Activated T-helper 2 cell treated with anti-CD3 and anti-CD28 coated beads, Interferon-gamma antibody, Interleukin-2, Interleukin-4, amounts not matched to agents 10 μg/mL and 5 μg/mL and 100 μg/mL, durations not matched to agents 14 hours and 24 hours and 36 hours (primary cell): Measurements from ENCODE around the gene MFSD2B. TPM values are rescaled to one million over a fixed set of nuclear protein-coding genes. Genes with fewer than 3 reads are reported as not detected.

Source experiments
- DNase-seq: peaks from one replicate; pipeline ENCODE4 v3.0.0; 2021; ENCODE audit warnings: low spot score
- H3K27ac Mint-ChIP-seq: one replicate; pipeline ENCODE4 v1.8.0; 2021; ENCODE audit warnings: mixed read lengths
- H3K27me3 Mint-ChIP-seq: one replicate; pipeline ENCODE4 v1.8.0; 2021; ENCODE audit warnings: low read depth, mixed read lengths
- H3K36me3 Mint-ChIP-seq: one replicate; pipeline ENCODE4 v1.8.0; 2021; ENCODE audit warnings: low read depth, mixed read lengths
- H3K4me1 Mint-ChIP-seq: one replicate; pipeline ENCODE4 v1.8.0; 2021; ENCODE audit warnings: low read depth, mixed read lengths
- H3K4me3 Mint-ChIP-seq: one replicate; pipeline ENCODE4 v1.8.0; 2021; ENCODE audit warnings: low read depth, mild to moderate bottlenecking, moderate library complexity, mixed read lengths
- H3K9me3 Mint-ChIP-seq: one replicate; pipeline ENCODE4 v1.8.0; 2021; ENCODE audit warnings: mixed read lengths
- intact Hi-C: fragments of 100-400 bp; cut with micrococcal nuclease; formaldehyde crosslinking; loops from one replicate; pipeline ENCODE4 v1.15.1; 2023
- total RNA-seq: library from RNA; stranded (reverse); gene quantifications from 2 replicates; pipeline ENCODE4 v1.2.3, GENCODE V29; 2022

Gene MFSD2B
- total RNA-seq, result 0.14 TPM in 1 of 2 replicates, not detected in the other

- no peak for DNase-seq
- Mint-ChIP-seq H3K36me3 (no peaks in the 10 kb centered on the region), H3K4me1 (peaks cover 7% of the 10 kb centered on the region), H3K27me3 (peaks cover 42% of the 10 kb centered on the region), H3K9me3 (no peaks in the 10 kb centered on the region), H3K27ac (no peak within 1 kb of the TSS), H3K4me3 (no peak within 1 kb of the TSS)
- intact Hi-C loops, result no loop called here
These were observed at the start of gene MFSD2B for GRCh38 chr2:24009680-24010476. Gene MFSD2B, plus strand, starts transcription at chr2:24010085. Its CDS starts 12 bp downstream, at chr2:24010097.

- Mint-ChIP-seq H3K27me3 (no peaks in the 10 kb centered on the region), H3K4me3 (no peak overlapping the region), H3K4me1 (peaks cover 2% of the 10 kb centered on the region), H3K27ac (no peak overlapping the region), H3K36me3 (peaks cover 8% of the 10 kb centered on the region), H3K9me3 (no peaks in the 10 kb centered on the region)
- intact Hi-C loops, result no loop called here
- no peak for DNase-seq
These were observed 42.0 kb upstream of the MFSD2B start for GRCh38 chr2:23967846-23968245.

GRCh38 chr2:23976883-23977282 lies 33.0 kb upstream of the MFSD2B start:
- H3K27ac Mint-ChIP-seq, result no peak overlapping the region
- no peaks in the 10 kb centered on the region for H3K4me1 Mint-ChIP-seq
- no peaks in the 10 kb centered on the region for H3K27me3 Mint-ChIP-seq
- intact Hi-C loops, result no loop called here
- no peaks in the 10 kb centered on the region for H3K9me3 Mint-ChIP-seq
- no peak for DNase-seq
- no peak overlapping the region for H3K4me3 Mint-ChIP-seq
- H3K36me3 Mint-ChIP-seq, result peaks cover 21% of the 10 kb centered on the region

- Mint-ChIP-seq H3K36me3 (no peaks in the 10 kb centered on the region), H3K27me3 (no peaks in the 10 kb centered on the region), H3K9me3 (no peaks in the 10 kb centered on the region), H3K4me3 (no peak overlapping the region), H3K27ac (no peak overlapping the region), H3K4me1 (no peaks in the 10 kb centered on the region)
- intact Hi-C loops, result no loop called here
- no peak for DNase-seq
These were observed 21.5 kb upstream of the MFSD2B start for GRCh38 chr2:23988371-23988770.

GRCh38 chr2:23992931-23993330 lies 17.0 kb upstream of the MFSD2B start:
- Mint-ChIP-seq H3K27me3 (no peaks in the 10 kb centered on the region), H3K36me3 (no peaks in the 10 kb centered on the region), H3K9me3 (no peaks in the 10 kb centered on the region), H3K27ac (no peak overlapping the region), H3K4me3 (no peak overlapping the region), H3K4me1 (no peaks in the 10 kb centered on the region)
- no peak for DNase-seq
- intact Hi-C loops, result no loop called here

GRCh38 chr2:23993736-23994269 lies 16.1 kb upstream of the MFSD2B start:
- H3K4me3 Mint-ChIP-seq, result no peak overlapping the region
- DNase-seq, result no peak
- H3K27ac Mint-ChIP-seq, result no peak overlapping the region
- intact Hi-C loops, result no loop called here
- H3K36me3 Mint-ChIP-seq, result peaks cover 3% of the 10 kb centered on the region
- no peaks in the 10 kb centered on the region for H3K27me3 Mint-ChIP-seq
- no peaks in the 10 kb centered on the region for H3K4me1 Mint-ChIP-seq
- H3K9me3 Mint-ChIP-seq, result no peaks in the 10 kb centered on the region

GRCh38 chr2:23994567-23994966 lies 15.3 kb upstream of the MFSD2B start:
- intact Hi-C loops, result no loop called here
- Mint-ChIP-seq H3K4me3 (no peak overlapping the region), H3K4me1 (no peaks in the 10 kb centered on the region), H3K27ac (no peak overlapping the region), H3K27me3 (no peaks in the 10 kb centered on the region), H3K36me3 (peaks cover 3% of the 10 kb centered on the region), H3K9me3 (no peaks in the 10 kb centered on the region)
- no peak for DNase-seq

GRCh38 chr2:24007693-24008092 lies 2.2 kb upstream of the MFSD2B start:
- Mint-ChIP-seq H3K4me1 (peaks cover 7% of the 10 kb centered on the region), H3K27me3 (peaks cover 34% of the 10 kb centered on the region), H3K36me3 (no peaks in the 10 kb centered on the region), H3K9me3 (no peaks in the 10 kb centered on the region), H3K4me3 (no peak overlapping the region), H3K27ac (no peak overlapping the region)
- intact Hi-C loops, result no loop called here
- no peak for DNase-seq

GRCh38 chr2:24008672-24009366 lies 1.1 kb upstream of the MFSD2B start:
- H3K4me3 Mint-ChIP-seq, result no peak overlapping the region
- DNase-seq, result no peak

GRCh38 chr2:24009367-24009679 lies 562 bp upstream of the MFSD2B start:
- Mint-ChIP-seq H3K27me3 (peaks cover 42% of the 10 kb centered on the region), H3K4me3 (no peak overlapping the region), H3K36me3 (no peaks in the 10 kb centered on the region), H3K9me3 (no peaks in the 10 kb centered on the region), H3K4me1 (peaks cover 7% of the 10 kb centered on the region), H3K27ac (no peak overlapping the region)
- DNase-seq, result no peak
- intact Hi-C loops, result no loop called here

More at GRCh38 chr2:24008672-24009366, 1.1 kb upstream of the MFSD2B start:
- Mint-ChIP-seq H3K36me3 (no peaks in the 10 kb centered on the region), H3K4me1 (peaks cover 7% of the 10 kb centered on the region), H3K27ac (no peak overlapping the region), H3K9me3 (no peaks in the 10 kb centered on the region), H3K27me3 (peaks cover 42% of the 10 kb centered on the region)
- intact Hi-C loops, result no loop called here

- Mint-ChIP-seq H3K9me3 (no peaks in the 10 kb centered on the region), H3K4me3 (no peak overlapping the region), H3K27ac (no peak overlapping the region), H3K4me1 (peaks cover 7% of the 10 kb centered on the region), H3K27me3 (peaks cover 42% of the 10 kb centered on the region), H3K36me3 (no peaks in the 10 kb centered on the region)
- DNase-seq, result no peak
- intact Hi-C loops, result no loop called here
These were observed 778 bp downstream of the MFSD2B start for GRCh38 chr2:24010477-24011249.

- Mint-ChIP-seq H3K4me1 (peaks cover 7% of the 10 kb centered on the region), H3K9me3 (no peaks in the 10 kb centered on the region), H3K27me3 (peaks cover 42% of the 10 kb centered on the region), H3K4me3 (no peak overlapping the region), H3K27ac (no peak overlapping the region), H3K36me3 (no peaks in the 10 kb centered on the region)
- intact Hi-C loops, result no loop called here
- no peak for DNase-seq
These were observed 1.6 kb downstream of the MFSD2B start for GRCh38 chr2:24011250-24012104.
